ENCODE measurements around the gene WSCD2. TPM values are rescaled to one million over a fixed set of nuclear protein-coding genes. Genes with fewer than 3 reads are reported as not detected.
A peak's percentile ranks its signal among the peaks of the same experiment; 100 is the strongest.

The WSCD2 gene
- polyA plus RNA-seq, 3 donors from 2014 or later, result not detected

DNA sequence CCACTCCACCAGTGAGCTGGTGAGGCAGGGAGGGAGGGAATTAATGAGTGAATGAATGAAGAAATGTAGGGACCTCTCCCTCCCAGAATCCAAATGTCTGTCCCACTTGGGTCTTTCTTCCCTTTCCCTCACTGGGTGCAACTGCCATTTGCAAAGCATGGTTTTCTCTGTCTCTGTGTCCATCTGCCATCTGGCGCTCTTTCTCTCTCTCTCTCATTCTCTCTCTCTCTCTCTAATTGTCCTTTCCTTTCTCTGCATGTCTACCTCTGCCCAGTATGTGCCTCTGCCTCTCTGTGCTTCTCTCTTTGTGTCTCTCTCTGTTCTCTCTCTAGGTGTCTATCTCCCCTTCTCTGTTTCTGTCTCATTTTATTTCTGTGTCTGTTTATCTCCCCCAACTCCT is 107.3 kb downstream of the WSCD2 start:
- H3K4me1 Mint-ChIP-seq, result peaks cover 12 to 17% of the 10 kb centered on the region in 2 donors
- H3K36me3 Mint-ChIP-seq, result peaks cover 0 to 4% (median 0%) of the 10 kb centered on the region in 3 donors
- no peaks in the 10 kb centered on the region for H3K9me3 Mint-ChIP-seq
- H3K27me3 Mint-ChIP-seq (ENCODE audit: low read depth in 3 of 3), result peaks cover 3 to 8% (median 4%) of the 10 kb centered on the region in 3 donors
- no peak for DNase-seq
- H3K27ac Mint-ChIP-seq, result peak overlapping the region in 2 of 6 donors; percentile 4 to 45
- no peak overlapping the region for H3K4me3 Mint-ChIP-seq

GRCh38 chr12:108237272-108237671 is 108.2 kb downstream of the WSCD2 start:
- H3K27ac Mint-ChIP-seq, result no peak overlapping the region
- H3K4me1 Mint-ChIP-seq, result peaks cover 12 to 17% of the 10 kb centered on the region in 2 donors
- H3K9me3 Mint-ChIP-seq, result no peaks in the 10 kb centered on the region
- no peak for DNase-seq
- H3K4me3 Mint-ChIP-seq, result no peak overlapping the region
- H3K27me3 Mint-ChIP-seq (ENCODE audit: low read depth in 3 of 3), result peaks cover 2 to 8% (median 3%) of the 10 kb centered on the region in 3 donors
- peaks cover 0 to 4% (median 0%) of the 10 kb centered on the region in 3 donors for H3K36me3 Mint-ChIP-seq

DNA sequence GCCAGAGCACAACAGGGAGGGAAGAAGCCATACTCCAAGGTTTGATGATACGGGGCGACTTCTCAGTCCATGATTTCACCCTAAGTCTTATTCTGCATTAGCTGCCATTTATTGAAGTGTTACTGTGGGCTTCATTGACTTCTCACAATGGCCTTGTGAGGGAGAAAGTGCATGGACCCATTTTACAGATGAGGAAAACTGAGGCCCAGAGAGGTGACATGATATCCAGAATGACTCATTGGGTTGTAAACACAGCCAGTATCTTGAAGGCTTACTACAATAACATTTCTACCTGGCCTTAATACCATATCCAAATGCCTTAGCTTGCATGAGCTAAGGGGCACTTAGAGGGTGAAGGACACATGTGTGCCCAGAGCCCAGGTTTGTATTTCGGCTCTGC is 109.4 kb downstream of the WSCD2 start:
- no peak for DNase-seq
- Mint-ChIP-seq H3K27me3 (ENCODE audit: low read depth in 3 of 3) (peaks cover 2 to 5% (median 3%) of the 10 kb centered on the region in 3 donors), H3K36me3 (peaks cover 0 to 4% (median 0%) of the 10 kb centered on the region in 3 donors), H3K27ac (no peak overlapping the region), H3K4me1 (peaks cover 12 to 17% of the 10 kb centered on the region in 2 donors), H3K9me3 (no peaks in the 10 kb centered on the region), H3K4me3 (no peak overlapping the region)

DNA sequence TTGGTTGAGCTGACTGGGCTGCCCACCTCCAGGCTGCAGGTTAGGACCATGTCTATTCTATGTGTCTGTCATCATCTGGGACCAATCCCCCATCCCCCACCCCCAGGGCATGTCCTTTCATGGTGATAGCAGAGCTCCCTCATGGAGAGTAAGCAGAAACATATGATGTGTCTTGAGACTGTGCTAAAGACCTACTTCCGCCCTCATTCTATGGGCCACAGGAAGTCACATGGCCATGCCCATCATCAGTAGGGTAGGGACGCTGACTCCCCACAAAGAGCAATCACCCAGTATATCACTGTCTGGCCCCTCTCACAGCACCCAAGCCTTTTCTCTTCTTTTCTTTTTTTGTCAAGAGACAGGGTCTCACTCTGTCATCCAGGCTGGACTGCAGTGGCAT is 110.3 kb downstream of the WSCD2 start:
- H3K4me1 Mint-ChIP-seq, result peaks cover 12 to 17% of the 10 kb centered on the region in 2 donors
- no peaks in the 10 kb centered on the region for H3K9me3 Mint-ChIP-seq
- DNase-seq, result no peak
- peak overlapping the region in 3 of 6 donors; percentile 11 to 17 (median 13) for H3K27ac Mint-ChIP-seq
- peaks cover 0 to 4% (median 0%) of the 10 kb centered on the region in 3 donors for H3K36me3 Mint-ChIP-seq
- H3K4me3 Mint-ChIP-seq, result peak overlapping the region in 3 of 5 donors; percentile 16 to 47 (median 19)
- H3K27me3 Mint-ChIP-seq (ENCODE audit: low read depth in 3 of 3), result peaks cover 2 to 5% (median 3%) of the 10 kb centered on the region in 3 donors

DNA sequence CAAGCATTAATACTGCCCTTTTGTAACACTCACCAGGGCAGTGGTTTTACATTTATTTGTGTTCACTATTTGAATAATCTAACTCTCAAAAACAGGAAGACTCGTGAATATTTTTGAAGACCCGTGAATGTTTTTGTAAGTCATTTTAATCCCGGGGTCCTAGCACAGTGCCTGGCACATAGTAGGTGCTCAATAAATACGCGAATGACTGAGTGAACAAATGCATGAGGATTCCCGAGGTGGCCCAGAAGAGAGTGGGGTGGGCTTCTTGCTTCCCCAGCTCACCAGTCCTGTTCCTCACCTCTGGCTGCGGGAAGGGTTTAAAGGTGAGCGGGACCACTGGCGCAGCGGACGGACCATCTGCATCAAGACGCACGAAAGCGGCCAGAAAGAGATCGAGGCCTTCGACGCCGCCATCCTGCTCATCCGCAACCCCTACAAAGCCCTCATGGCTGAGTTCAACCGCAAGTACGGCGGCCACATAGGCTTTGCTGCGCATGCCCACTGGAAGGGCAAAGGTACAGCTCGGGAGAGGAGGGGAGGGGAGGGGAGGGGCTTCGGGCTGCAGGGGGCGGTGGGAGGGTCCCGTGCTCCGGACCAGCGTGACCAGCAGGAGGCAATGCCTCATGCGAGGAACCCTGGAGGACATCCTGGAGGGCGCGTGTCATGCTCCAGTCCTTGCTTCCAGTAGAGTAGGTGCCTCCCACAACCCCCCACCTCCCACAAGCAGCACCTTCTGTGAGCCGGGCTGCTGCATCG is 111.1 kb downstream of the WSCD2 start:
- Mint-ChIP-seq H3K4me3 (no peak overlapping the region), H3K27ac (no peak overlapping the region), H3K9me3 (no peaks in the 10 kb centered on the region), H3K27me3 (ENCODE audit: low read depth in 3 of 3) (peaks cover 2 to 5% (median 3%) of the 10 kb centered on the region in 3 donors), H3K4me1 (peaks cover 11 to 17% of the 10 kb centered on the region in 2 donors), H3K36me3 (peaks cover 0 to 4% (median 0%) of the 10 kb centered on the region in 3 donors)
- DNase-seq, result no peak

- Mint-ChIP-seq H3K27me3 (ENCODE audit: low read depth in 3 of 3) (peaks cover 2 to 5% (median 3%) of the 10 kb centered on the region in 3 donors), H3K4me1 (peaks cover 11 to 14% of the 10 kb centered on the region in 2 donors), H3K36me3 (peaks cover 0 to 4% (median 0%) of the 10 kb centered on the region in 3 donors), H3K27ac (no peak overlapping the region), H3K4me3 (no peak overlapping the region), H3K9me3 (no peaks in the 10 kb centered on the region)
- no peak for DNase-seq
These were observed 111.8 kb downstream of the WSCD2 start for GRCh38 chr12:108240928-108241327.

DNA sequence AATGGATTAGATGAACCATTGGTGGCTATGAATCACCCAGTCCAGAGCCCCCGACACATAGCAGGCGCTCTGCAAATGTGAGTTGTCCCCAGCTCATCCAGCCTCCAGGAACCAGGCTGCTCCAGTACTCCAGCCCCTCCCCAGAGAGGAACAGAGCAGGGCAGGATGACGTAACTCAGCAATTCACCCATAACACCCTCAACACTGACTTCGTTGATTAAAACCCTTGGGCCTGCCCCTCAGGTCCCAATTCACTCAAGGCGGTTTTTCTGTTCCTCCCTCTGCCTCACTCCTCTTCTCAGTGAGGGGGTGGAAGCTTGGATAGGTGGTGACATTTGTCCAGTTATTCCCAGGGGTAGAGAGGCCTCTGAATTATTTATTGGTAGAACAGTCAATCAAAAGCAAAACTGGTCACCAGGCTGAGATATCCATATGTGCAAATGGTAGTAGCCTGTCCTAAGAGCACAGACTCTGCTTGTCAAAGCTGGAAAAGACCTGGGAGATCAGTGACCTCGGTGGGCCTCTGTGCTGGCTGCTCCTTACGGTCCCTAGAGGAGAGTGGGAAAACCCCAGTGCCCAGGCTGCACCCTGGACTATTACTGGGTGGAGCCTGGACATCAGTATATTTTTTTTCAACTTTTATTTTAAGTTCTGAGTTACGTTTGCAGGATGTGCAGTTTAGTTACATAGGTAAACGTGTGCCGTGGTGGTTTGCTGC is 113.1 kb downstream of the WSCD2 start:
- H3K27me3 Mint-ChIP-seq (ENCODE audit: low read depth in 3 of 3), result peaks cover 0 to 5% (median 2%) of the 10 kb centered on the region in 3 donors
- H3K4me1 Mint-ChIP-seq, result peaks cover 11% of the 10 kb centered on the region in 2 donors
- H3K4me3 Mint-ChIP-seq, result no peak overlapping the region
- no peaks in the 10 kb centered on the region for H3K9me3 Mint-ChIP-seq
- no peak overlapping the region for H3K27ac Mint-ChIP-seq
- DNase-seq, result no peak
- peaks cover 0 to 4% (median 0%) of the 10 kb centered on the region in 3 donors for H3K36me3 Mint-ChIP-seq

DNA sequence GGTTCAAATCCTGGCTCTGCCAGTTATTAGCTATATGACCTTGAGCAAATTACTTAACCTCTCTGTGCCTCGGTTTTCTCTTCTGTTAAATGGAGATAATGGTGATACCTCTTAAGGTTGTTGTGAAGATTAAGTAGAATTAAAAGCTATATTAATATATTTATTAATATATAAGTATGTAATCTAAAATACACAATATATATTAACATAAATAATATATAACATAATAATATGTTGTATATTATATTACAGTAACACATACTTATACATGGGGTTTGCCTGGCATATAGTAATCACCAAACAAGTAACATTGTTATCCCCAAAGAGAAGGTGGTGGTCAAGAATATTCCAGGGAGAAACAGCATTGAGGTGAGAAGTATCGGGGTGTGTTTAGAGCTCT is 118.0 kb downstream of the WSCD2 start:
- Mint-ChIP-seq H3K4me3 (no peak overlapping the region), H3K4me1 (peaks cover 0 to 2% of the 10 kb centered on the region in 2 donors), H3K27me3 (ENCODE audit: low read depth in 3 of 3) (peaks cover under 1 to 3% (median 1%) of the 10 kb centered on the region in 3 donors), H3K36me3 (no peaks in the 10 kb centered on the region), H3K9me3 (no peaks in the 10 kb centered on the region), H3K27ac (no peak overlapping the region)
- no peak for DNase-seq

DNA sequence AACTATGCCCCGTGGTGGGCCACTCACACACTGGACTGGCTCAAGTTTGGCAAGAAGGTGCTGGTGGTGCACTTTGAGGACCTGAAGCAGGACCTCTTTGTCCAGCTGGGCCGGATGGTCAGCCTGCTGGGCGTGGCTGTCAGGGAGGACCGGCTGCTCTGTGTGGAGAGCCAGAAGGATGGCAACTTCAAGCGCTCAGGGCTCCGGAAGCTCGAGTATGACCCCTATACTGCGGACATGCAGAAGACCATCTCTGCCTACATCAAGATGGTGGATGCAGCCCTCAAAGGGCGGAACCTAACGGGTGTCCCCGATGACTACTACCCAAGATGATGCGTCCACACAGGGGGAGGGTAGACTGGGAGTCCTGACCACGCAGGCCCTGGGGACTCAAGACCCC is 118.9 kb downstream of the WSCD2 start:
- H3K36me3 Mint-ChIP-seq, result no peaks in the 10 kb centered on the region
- peaks cover under 1 to 4% of the 10 kb centered on the region in 2 donors for H3K4me1 Mint-ChIP-seq
- H3K27me3 Mint-ChIP-seq (ENCODE audit: low read depth in 3 of 3), result peaks cover 1 to 3% (median 3%) of the 10 kb centered on the region in 3 donors
- H3K4me3 Mint-ChIP-seq, result no peak overlapping the region
- no peak for DNase-seq
- no peaks in the 10 kb centered on the region for H3K9me3 Mint-ChIP-seq
- H3K27ac Mint-ChIP-seq, result peak overlapping the region in 1 of 6 donors; percentile 33

DNA sequence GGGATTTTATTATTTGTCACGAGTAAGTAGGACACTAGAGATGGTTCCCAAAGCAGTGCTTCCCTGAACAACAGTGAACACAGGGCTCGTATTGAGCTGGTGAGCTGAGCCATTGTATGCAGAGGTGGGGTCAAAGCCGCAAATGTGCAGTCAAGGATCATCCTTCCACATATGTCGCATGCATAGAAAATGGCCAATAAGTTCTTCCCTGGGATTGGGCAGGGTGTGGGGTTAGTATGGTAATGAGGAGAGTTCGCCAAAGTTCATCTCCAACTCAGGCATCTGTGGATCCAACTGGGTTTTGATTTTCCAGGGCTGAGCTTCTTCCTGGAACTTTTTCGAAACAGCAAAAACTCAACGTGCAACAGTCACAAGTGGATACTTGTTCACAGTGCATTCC is 123.4 kb downstream of the WSCD2 start:
- Mint-ChIP-seq H3K27me3 (ENCODE audit: low read depth in 3 of 3) (peaks cover 1 to 5% (median 5%) of the 10 kb centered on the region in 3 donors), H3K4me3 (no peak overlapping the region), H3K27ac (peak overlapping the region in 1 of 6 donors; percentile 13)

DNA sequence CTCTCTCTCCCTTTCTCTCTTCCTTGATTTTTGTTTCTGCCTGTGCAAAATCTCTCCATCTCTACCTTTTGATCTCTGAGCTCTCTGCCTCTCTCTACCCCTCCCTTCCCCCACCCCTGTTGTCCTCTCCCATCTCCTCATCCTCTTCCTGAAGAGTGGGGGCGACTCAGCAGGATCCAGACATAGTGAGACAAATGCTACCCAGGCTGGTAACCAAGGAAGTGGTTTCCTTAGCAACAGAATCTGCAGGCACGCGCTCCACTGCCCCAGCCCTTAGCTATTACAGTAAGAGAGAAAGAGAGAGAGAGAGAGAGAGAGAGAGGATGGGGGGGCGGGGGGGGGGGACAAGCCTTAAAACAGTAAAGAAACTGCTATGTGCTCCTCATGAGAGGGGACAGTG is 124.5 kb downstream of the WSCD2 start:
- no peaks in the 10 kb centered on the region for H3K9me3 Mint-ChIP-seq
- peaks cover 7 to 9% of the 10 kb centered on the region in 2 donors for H3K4me1 Mint-ChIP-seq
- no peak for DNase-seq
- peaks cover 1 to 5% (median 3%) of the 10 kb centered on the region in 3 donors for H3K27me3 Mint-ChIP-seq (ENCODE audit: low read depth in 3 of 3)
- H3K36me3 Mint-ChIP-seq, result no peaks in the 10 kb centered on the region
- H3K27ac Mint-ChIP-seq, result no peak overlapping the region
- peak overlapping the region in 1 of 5 donors; percentile 16 for H3K4me3 Mint-ChIP-seq

More for the DNA sequence above, 123.4 kb downstream of the WSCD2 start:
- Mint-ChIP-seq H3K9me3 (no peaks in the 10 kb centered on the region), H3K4me1 (peaks cover 7 to 9% of the 10 kb centered on the region in 2 donors), H3K36me3 (no peaks in the 10 kb centered on the region)
- no peak for DNase-seq

DNA sequence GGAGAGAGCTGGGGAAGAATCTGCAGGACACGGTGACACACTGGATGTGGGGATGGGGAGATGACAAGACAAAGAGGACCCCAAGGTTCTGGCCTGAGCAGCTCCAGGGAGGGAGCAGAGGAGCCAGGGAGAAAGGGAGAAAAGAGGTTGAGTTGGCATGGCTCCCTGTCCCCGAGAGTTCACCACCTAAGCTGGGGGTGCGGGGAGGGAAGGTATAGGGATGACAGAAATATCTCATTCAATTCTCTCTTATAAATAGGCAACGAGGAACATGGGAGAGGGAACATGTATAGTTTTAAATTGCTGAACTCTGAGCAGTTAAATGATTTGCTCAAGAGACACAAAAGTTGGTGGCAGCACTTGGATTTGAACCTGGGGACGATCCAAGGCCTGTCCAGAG is 124.9 kb downstream of the WSCD2 start:
- DNase-seq, result no peak
- H3K27me3 Mint-ChIP-seq (ENCODE audit: low read depth in 3 of 3), result peaks cover 1 to 5% (median 3%) of the 10 kb centered on the region in 3 donors
- no peaks in the 10 kb centered on the region for H3K36me3 Mint-ChIP-seq
- no peak overlapping the region for H3K4me3 Mint-ChIP-seq
- peak overlapping the region in 2 of 6 donors; percentile 23 to 58 for H3K27ac Mint-ChIP-seq
- H3K4me1 Mint-ChIP-seq, result peaks cover 7 to 9% of the 10 kb centered on the region in 2 donors
- H3K9me3 Mint-ChIP-seq, result peaks cover 0 to under 1% (median 0%) of the 10 kb centered on the region in 6 donors

DNA sequence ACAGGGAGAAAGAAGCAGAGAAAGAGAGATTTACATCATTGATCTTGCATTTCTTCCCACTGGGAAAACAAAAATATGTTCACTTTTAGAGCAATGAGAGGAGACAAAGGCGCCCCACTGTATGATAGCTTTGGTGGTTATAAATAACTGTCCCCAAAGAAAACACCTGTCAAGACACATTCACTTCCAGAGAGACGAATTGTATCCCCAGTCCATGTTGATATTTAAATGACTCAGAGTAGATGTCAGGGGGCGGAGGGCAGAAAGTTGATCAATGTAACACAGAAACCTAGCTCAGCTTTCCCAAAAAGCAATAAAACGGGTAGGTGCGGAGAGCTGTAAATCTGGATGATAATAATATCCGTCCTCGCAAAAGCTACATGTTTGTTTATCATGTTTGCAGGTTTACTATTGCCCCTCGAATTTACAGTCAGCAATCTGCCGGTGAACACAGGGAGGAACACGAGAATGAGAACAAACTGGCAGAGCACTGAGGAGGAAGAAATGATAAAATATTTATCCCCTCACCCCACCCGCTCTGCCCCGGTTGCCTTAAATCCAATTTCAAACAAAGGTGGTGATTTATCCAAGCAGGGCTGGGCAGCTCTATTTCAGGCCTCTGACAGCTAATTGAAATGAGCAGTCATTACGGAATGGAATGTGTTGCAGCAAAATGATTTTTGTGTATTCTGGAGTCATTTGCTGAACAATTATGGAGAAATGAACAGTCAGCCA is 125.6 kb downstream of the WSCD2 start:
- H3K27me3 Mint-ChIP-seq (ENCODE audit: low read depth in 3 of 3), result peaks cover 1 to 5% (median 3%) of the 10 kb centered on the region in 3 donors
- H3K9me3 Mint-ChIP-seq, result peaks cover under 1 to 7% (median 4%) of the 10 kb centered on the region in 6 donors
- no peak overlapping the region for H3K4me3 Mint-ChIP-seq
- peak overlapping the region in 1 of 6 donors; percentile 58 for H3K27ac Mint-ChIP-seq
- peaks cover 0 to 7% (median 6%) of the 10 kb centered on the region in 3 donors for H3K36me3 Mint-ChIP-seq
- peaks cover 7 to 9% of the 10 kb centered on the region in 2 donors for H3K4me1 Mint-ChIP-seq
- no peak for DNase-seq

All from immature natural killer cell (primary cell).